Measurements from ENCODE around the gene ENTHD1. TPM values are rescaled to one million over a fixed set of nuclear protein-coding genes. Genes with fewer than 3 reads are reported as not detected.

The ENTHD1 gene
- total and polyA plus RNA-seq, 2 of the 8 experiments (the other 6 are each of a cell fraction or from before 2014, with no cell fraction given): not detected

DNA sequence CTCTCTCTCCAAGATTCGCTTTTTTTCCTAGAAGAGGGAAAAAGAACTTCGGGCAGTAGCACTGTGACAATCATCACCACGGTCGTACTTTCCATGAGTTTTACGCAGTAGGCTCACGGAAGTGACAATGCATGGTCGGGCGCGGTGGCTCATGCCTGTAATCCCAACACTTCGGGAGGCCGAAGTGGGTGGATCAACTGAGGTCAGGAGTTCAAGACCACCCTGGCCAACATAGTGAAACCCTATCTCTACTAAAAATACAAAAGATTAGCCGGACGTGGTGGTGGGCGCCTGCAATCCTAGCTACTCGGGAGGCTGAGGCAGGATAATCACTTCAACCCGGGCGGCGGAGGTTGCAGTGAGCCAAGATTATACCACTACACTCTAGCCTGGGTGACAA, 30.7 kb upstream of the ENTHD1 start (continued):
- TF ChIP-seq, protein P1, sequence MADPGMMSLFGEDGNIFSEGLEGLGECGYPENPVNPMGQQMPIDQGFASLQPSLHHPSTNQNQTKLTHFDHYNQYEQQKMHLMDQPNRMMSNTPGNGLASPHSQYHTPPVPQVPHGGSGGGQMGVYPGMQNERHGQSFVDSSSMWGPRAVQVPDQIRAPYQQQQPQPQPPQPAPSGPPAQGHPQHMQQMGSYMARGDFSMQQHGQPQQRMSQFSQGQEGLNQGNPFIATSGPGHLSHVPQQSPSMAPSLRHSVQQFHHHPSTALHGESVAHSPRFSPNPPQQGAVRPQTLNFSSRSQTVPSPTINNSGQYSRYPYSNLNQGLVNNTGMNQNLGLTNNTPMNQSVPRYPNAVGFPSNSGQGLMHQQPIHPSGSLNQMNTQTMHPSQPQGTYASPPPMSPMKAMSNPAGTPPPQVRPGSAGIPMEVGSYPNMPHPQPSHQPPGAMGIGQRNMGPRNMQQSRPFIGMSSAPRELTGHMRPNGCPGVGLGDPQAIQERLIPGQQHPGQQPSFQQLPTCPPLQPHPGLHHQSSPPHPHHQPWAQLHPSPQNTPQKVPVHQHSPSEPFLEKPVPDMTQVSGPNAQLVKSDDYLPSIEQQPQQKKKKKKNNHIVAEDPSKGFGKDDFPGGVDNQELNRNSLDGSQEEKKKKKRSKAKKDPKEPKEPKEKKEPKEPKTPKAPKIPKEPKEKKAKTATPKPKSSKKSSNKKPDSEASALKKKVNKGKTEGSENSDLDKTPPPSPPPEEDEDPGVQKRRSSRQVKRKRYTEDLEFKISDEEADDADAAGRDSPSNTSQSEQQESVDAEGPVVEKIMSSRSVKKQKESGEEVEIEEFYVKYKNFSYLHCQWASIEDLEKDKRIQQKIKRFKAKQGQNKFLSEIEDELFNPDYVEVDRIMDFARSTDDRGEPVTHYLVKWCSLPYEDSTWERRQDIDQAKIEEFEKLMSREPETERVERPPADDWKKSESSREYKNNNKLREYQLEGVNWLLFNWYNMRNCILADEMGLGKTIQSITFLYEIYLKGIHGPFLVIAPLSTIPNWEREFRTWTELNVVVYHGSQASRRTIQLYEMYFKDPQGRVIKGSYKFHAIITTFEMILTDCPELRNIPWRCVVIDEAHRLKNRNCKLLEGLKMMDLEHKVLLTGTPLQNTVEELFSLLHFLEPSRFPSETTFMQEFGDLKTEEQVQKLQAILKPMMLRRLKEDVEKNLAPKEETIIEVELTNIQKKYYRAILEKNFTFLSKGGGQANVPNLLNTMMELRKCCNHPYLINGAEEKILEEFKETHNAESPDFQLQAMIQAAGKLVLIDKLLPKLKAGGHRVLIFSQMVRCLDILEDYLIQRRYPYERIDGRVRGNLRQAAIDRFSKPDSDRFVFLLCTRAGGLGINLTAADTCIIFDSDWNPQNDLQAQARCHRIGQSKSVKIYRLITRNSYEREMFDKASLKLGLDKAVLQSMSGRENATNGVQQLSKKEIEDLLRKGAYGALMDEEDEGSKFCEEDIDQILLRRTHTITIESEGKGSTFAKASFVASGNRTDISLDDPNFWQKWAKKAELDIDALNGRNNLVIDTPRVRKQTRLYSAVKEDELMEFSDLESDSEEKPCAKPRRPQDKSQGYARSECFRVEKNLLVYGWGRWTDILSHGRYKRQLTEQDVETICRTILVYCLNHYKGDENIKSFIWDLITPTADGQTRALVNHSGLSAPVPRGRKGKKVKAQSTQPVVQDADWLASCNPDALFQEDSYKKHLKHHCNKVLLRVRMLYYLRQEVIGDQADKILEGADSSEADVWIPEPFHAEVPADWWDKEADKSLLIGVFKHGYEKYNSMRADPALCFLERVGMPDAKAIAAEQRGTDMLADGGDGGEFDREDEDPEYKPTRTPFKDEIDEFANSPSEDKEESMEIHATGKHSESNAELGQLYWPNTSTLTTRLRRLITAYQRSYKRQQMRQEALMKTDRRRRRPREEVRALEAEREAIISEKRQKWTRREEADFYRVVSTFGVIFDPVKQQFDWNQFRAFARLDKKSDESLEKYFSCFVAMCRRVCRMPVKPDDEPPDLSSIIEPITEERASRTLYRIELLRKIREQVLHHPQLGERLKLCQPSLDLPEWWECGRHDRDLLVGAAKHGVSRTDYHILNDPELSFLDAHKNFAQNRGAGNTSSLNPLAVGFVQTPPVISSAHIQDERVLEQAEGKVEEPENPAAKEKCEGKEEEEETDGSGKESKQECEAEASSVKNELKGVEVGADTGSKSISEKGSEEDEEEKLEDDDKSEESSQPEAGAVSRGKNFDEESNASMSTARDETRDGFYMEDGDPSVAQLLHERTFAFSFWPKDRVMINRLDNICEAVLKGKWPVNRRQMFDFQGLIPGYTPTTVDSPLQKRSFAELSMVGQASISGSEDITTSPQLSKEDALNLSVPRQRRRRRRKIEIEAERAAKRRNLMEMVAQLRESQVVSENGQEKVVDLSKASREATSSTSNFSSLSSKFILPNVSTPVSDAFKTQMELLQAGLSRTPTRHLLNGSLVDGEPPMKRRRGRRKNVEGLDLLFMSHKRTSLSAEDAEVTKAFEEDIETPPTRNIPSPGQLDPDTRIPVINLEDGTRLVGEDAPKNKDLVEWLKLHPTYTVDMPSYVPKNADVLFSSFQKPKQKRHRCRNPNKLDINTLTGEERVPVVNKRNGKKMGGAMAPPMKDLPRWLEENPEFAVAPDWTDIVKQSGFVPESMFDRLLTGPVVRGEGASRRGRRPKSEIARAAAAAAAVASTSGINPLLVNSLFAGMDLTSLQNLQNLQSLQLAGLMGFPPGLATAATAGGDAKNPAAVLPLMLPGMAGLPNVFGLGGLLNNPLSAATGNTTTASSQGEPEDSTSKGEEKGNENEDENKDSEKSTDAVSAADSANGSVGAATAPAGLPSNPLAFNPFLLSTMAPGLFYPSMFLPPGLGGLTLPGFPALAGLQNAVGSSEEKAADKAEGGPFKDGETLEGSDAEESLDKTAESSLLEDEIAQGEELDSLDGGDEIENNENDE (IDR thresholded peaks at IDR 0.05; ENCODE audit: insufficient replicate concordance, low read length): no peak
- no peak for TF ChIP-seq JUN (IDR thresholded peaks at IDR 0.05; ENCODE audit: low read depth, low read length)
- no peak for TF ChIP-seq SUZ12 (IDR thresholded peaks at IDR 0.05; ENCODE audit: low read length)
- no peak for TF ChIP-seq SP4 (IDR thresholded peaks at IDR 0.05; ENCODE audit: low read length)
- no peak for TF ChIP-seq RFX5 (IDR thresholded peaks at IDR 0.05; ENCODE audit: borderline replicate concordance, low read depth, low read length)
- TF ChIP-seq BACH1 (IDR thresholded peaks at IDR 0.05; ENCODE audit: low read length): no peak
- no peak for TF ChIP-seq EP300 (IDR thresholded peaks at IDR 0.05; ENCODE audit: borderline replicate concordance in 1 of 2, low read depth in 2 of 2, low read length in 2 of 2)

Measured in H1 (cell line).